HS-27A (cell line): ENCODE results near the gene NMB.

Experiments used
- DNase-seq: peaks from one replicate; pipeline ENCODE4 v3.0.0-alpha.2; 2012; ENCODE audit warnings: low read depth, missing footprints

NMB gene

DNA sequence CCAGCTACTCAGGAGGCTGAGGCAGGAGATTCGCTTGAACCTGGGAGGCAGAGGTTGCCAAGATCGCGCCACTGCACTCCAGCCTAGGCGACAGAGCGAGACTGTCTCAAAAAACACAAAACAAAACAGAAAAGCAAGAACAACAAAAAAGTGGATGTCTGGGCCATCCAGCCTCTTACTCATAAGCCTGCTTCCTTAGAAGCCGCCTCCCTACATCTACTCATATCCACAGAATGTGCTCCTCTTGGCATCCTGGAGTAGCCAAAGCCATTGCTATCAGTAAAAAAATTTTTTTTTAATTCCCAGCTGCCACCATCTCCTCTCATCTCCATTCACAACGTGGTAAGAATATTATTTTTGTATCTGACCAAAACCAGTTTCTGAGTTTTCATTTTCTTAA, 46.4 kb downstream of the NMB start:
- DNase-seq, result no peak

GRCh38 chr15:84609818-84610525, 48.0 kb downstream of the NMB start:
- DNase-seq, result no peak

- no peak for DNase-seq
These were observed 49.2 kb downstream of the NMB start for GRCh38 chr15:84608707-84609284.

DNA sequence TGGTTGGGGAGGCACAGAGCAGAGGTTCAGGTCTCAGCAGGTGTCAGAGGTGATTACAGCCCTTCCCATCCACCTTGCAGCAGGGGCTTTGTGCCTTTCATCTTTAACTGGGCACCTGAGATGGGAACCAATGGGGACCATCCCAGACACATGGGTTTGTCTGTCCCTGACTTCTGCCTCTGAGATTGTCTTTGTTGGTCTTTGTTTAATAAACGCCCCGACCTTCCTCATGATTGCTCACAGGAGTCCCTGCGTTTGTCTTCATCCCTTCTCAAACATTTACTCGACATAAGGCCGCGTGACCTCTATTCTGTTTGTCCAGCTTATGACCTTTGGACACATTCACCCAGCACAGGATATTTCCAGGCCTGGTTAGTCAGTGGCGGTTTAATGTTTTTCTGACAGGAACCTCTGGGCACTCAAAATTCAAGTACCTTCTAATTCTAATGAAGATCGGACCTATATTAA, 51.3 kb downstream of the NMB start:
- DNase-seq, result no peak

GRCh38 chr15:84605554-84605882, 52.5 kb downstream of the NMB start:
- no peak for DNase-seq
